KMS-11 (cell line): ENCODE data around the gene ANXA8.

Experiments used
- H2AFZ ChIP-seq: fragments of 200-600 bp; sonication (generic); 2 replicates; pipeline ENCODE4 v1.6.1; 2016; ENCODE audit warnings: antibody characterized with exemption, mixed run types, low read depth
- H3K27ac ChIP-seq: fragments of 200-600 bp; sonication (generic); 2 replicates; pipeline ENCODE4 v1.6.1; 2016; ENCODE audit warnings: mild to moderate bottlenecking, mixed run types
- H3K27me3 ChIP-seq: fragments of 200-600 bp; sonication (generic); 2 replicates; pipeline ENCODE4 v1.6.1; 2017; ENCODE audit warnings: mild to moderate bottlenecking, low read depth, mixed run types, moderate library complexity; ENCODE audit not compliant: insufficient read depth
- H3K36me3 ChIP-seq: fragments of 200-600 bp; sonication (generic); 2 replicates; pipeline ENCODE4 v1.6.1; 2017; ENCODE audit warnings: mild to moderate bottlenecking, mixed run types; ENCODE audit not compliant: insufficient read depth
- H3K4me1 ChIP-seq: fragments of 200-600 bp; sonication (generic); 2 replicates; pipeline ENCODE4 v1.6.1; 2016; ENCODE audit warnings: mild to moderate bottlenecking, low read depth, mixed run types; ENCODE audit not compliant: poor library complexity, severe bottlenecking
- H3K4me2 ChIP-seq: fragments of 200-600 bp; sonication (generic); 2 replicates; pipeline ENCODE4 v1.7.0; 2016; ENCODE audit warnings: mild to moderate bottlenecking, mixed run types
- H3K4me3 ChIP-seq: fragments of 200-600 bp; sonication (generic); IDR thresholded peaks from 2 replicates; pipeline ENCODE4 v1.6.1; 2017; ENCODE audit warnings: low read depth, low read length, mixed read lengths; ENCODE audit not compliant: insufficient read depth
- H3K79me2 ChIP-seq: fragments of 200-600 bp; sonication (generic); 2 replicates; pipeline ENCODE4 v1.6.1; 2016; ENCODE audit warnings: low read depth, mixed run types; ENCODE audit not compliant: insufficient read depth
- H3K9ac ChIP-seq: fragments of 200-600 bp; sonication (generic); 2 replicates; pipeline ENCODE4 v1.6.1; 2016; ENCODE audit warnings: mild to moderate bottlenecking, mixed run types
- H4K20me1 ChIP-seq: fragments of 200-600 bp; sonication (generic); 2 replicates; pipeline ENCODE4 v1.6.1; 2016; ENCODE audit warnings: mild to moderate bottlenecking, mixed run types; ENCODE audit not compliant: insufficient read depth
- CTCF ChIP-seq: fragments of 200-600 bp; sonication (generic); conservative IDR thresholded peaks from 2 replicates; pipeline ENCODE4 v1.6.1; 2017; ENCODE audit warnings: low read depth, mild to moderate bottlenecking, antibody characterized with exemption, low read length, moderate library complexity, mixed read lengths

The ANXA8 gene

GRCh38 chr10:47435081-47435480 is 48.8 kb downstream of the ANXA8 start:
- H2AFZ ChIP-seq, result no peak overlapping the region
- no peaks in the 10 kb centered on the region for H3K36me3 ChIP-seq
- H3K4me1 ChIP-seq, result no peaks in the 10 kb centered on the region
- H3K4me2 ChIP-seq, result no peak overlapping the region
- H4K20me1 ChIP-seq, result no peaks in the 10 kb centered on the region
- H3K79me2 ChIP-seq, result no peaks in the 10 kb centered on the region
- no peaks in the 10 kb centered on the region for H3K27me3 ChIP-seq
- no peak overlapping the region for H3K4me3 ChIP-seq
- no peak overlapping the region for H3K9ac ChIP-seq
- no peak for TF ChIP-seq CTCF
- H3K27ac ChIP-seq, result no peak overlapping the region

GRCh38 chr10:47425813-47426419 is 58.0 kb downstream of the ANXA8 start:
- no peaks in the 10 kb centered on the region for H4K20me1 ChIP-seq
- no peak for TF ChIP-seq CTCF
- H3K79me2 ChIP-seq, result no peaks in the 10 kb centered on the region
- no peak overlapping the region for H3K4me3 ChIP-seq
- H3K9ac ChIP-seq, result no peak overlapping the region
- no peaks in the 10 kb centered on the region for H3K27me3 ChIP-seq
- no peak overlapping the region for H3K4me2 ChIP-seq
- no peak overlapping the region for H3K27ac ChIP-seq
- H3K36me3 ChIP-seq, result no peaks in the 10 kb centered on the region
- H2AFZ ChIP-seq, result no peak overlapping the region
- H3K4me1 ChIP-seq, result no peaks in the 10 kb centered on the region

- Histone ChIP-seq H3K4me2 (no peak overlapping the region), H3K9ac (no peak overlapping the region), H3K27me3 (no peaks in the 10 kb centered on the region), H4K20me1 (no peaks in the 10 kb centered on the region), H2AFZ (no peak overlapping the region), H3K4me3 (no peak overlapping the region), H3K4me1 (no peaks in the 10 kb centered on the region), H3K36me3 (no peaks in the 10 kb centered on the region), H3K79me2 (no peaks in the 10 kb centered on the region), H3K27ac (no peak overlapping the region)
- no peak for TF ChIP-seq CTCF
Observed at GRCh38 chr10:47424231-47424630, 59.7 kb downstream of the ANXA8 start.

- Histone ChIP-seq H4K20me1 (no peaks in the 10 kb centered on the region), H3K4me3 (no peak overlapping the region), H2AFZ (no peak overlapping the region), H3K4me2 (no peak overlapping the region), H3K79me2 (no peaks in the 10 kb centered on the region), H3K27me3 (no peaks in the 10 kb centered on the region), H3K9ac (no peak overlapping the region), H3K36me3 (no peaks in the 10 kb centered on the region), H3K4me1 (no peaks in the 10 kb centered on the region), H3K27ac (no peak overlapping the region)
- no peak for TF ChIP-seq CTCF
Observed at GRCh38 chr10:47423476-47423875, 60.4 kb downstream of the ANXA8 start.
